Measurements from ENCODE around the gene HYI.

Gene HYI

DNA sequence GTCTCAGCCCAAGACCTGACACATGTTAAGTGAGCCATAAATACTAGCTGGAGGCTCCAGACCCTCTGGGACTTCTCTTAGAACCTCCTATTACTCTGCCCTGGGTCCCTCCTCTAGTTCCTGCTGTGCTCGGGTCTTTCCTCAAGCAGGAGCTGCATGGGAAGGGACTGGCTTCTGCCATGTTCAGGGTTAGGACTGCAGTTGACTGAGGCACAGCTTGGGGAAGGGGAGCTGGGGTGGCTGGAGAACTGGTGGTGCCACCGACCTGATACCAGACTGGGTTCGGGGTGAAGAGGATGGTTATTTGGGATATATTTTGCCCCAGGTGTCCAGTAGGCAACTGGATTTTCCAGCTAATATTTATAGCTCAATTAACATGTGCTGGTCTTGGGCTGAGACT lies 15.7 kb downstream of the HYI start:
- Histone ChIP-seq H3K4me3 (ENCODE audit: insufficient read depth, low read depth, low read length) (no peak overlapping the region), H3K27me3 (ENCODE audit: control insufficient read depth, insufficient read depth, low read length, poor library complexity, severe bottlenecking) (no peaks in the 10 kb centered on the region), H3K4me1 (ENCODE audit: control insufficient read depth, insufficient read depth, low read length) (peaks cover 26% of the 10 kb centered on the region), H3K27ac (ENCODE audit: insufficient read depth, low read depth, low read length, poor library complexity, severe bottlenecking) (no peak overlapping the region), H3K36me3 (ENCODE audit: control insufficient read depth, insufficient read depth, low read length) (peaks cover 12% of the 10 kb centered on the region), H3K9me3 (ENCODE audit: control insufficient read depth, low read length) (no peaks in the 10 kb centered on the region)
- WGBS, 2 experiments, result 89 to 95% methylated on average over 3 of the region's 3 CpGs

DNA sequence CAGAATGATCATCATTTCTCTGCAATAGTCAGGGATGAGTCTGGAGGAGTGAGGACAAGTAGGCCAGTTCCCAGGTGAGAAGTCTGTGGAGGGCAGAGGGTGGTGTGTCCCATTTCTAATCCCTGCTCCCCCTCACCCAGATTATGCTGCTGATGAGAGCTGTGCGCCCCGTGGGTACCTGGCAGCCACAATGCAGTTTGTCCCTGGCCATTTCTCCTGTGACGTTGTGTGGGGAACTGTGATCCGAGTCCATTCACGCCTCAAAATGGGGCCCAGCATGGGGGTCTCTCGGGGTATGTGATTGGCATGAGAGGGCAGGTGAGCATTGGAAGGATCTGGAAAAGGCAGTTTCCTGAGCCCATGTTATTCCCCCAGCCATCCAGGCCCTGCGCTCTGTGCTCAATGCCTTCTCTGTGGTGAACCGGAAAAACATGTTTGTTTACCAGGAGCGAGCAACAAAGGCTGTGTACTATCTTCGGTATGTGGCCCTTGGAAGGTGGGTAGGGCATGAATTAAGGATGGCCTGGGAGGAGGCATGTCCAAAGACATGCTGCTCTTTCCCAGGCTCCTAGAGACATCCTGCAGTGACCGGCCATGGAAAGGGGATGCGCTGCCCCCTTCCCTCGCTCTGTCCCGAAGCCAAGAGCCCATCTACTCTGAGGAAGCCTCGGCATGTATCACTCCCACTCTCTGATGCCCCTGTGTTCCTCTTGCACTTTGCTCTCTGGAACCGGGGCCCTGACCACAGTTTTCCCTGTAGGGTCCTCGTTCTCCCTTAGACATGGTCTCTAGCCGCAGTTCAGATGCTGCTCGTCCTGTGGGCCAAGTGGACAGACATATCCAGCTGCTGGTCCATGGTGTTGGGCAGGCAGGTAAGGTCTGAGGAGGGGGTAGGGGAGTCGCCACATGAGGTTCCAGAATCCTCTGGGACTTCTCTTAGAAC lies 16.4 kb downstream of the HYI start:
- Histone ChIP-seq H3K4me3 (ENCODE audit: insufficient read depth, low read depth, low read length) (no peak overlapping the region), H3K9me3 (ENCODE audit: control insufficient read depth, low read length) (no peaks in the 10 kb centered on the region), H3K27ac (ENCODE audit: insufficient read depth, low read depth, low read length, poor library complexity, severe bottlenecking) (peak overlapping the region; percentile 28), H3K4me1 (ENCODE audit: control insufficient read depth, insufficient read depth, low read length) (peaks cover 26% of the 10 kb centered on the region), H3K27me3 (ENCODE audit: control insufficient read depth, insufficient read depth, low read length, poor library complexity, severe bottlenecking) (no peaks in the 10 kb centered on the region), H3K36me3 (ENCODE audit: control insufficient read depth, insufficient read depth, low read length) (peaks cover 16% of the 10 kb centered on the region)
- WGBS, 2 experiments, result 94% methylated on average over 20 of the region's 20 CpGs

DNA sequence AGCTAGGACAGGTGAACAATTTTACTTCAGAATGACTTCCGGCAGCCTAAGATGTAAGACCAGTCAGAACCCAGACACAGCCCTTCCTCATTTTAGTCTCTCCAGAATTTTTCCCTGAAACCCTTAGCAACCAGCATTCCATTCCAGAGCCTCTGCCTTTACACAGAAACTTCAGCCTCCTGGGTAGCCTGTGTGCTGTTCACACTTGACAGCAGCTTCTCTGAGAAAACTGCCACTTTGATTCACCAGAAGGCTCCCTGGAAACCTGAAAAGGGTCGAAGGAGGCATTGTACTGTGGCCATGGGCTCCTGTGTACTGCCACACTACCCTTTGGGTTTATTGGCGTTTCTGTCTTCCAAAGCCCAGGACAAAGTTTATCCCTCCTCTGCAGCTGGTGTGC lies 17.4 kb downstream of the HYI start:
- Histone ChIP-seq H3K27me3 (ENCODE audit: control insufficient read depth, insufficient read depth, low read length, poor library complexity, severe bottlenecking) (no peaks in the 10 kb centered on the region), H3K4me1 (ENCODE audit: control insufficient read depth, insufficient read depth, low read length) (peaks cover 26% of the 10 kb centered on the region), H3K9me3 (ENCODE audit: control insufficient read depth, low read length) (no peaks in the 10 kb centered on the region), H3K4me3 (ENCODE audit: insufficient read depth, low read depth, low read length) (no peak overlapping the region), H3K36me3 (ENCODE audit: control insufficient read depth, insufficient read depth, low read length) (peaks cover 24% of the 10 kb centered on the region), H3K27ac (ENCODE audit: insufficient read depth, low read depth, low read length, poor library complexity, severe bottlenecking) (peak overlapping the region; percentile 71)
- 60 to 69% methylated on average over 3 of the region's 3 CpGs for WGBS, 2 experiments

DNA sequence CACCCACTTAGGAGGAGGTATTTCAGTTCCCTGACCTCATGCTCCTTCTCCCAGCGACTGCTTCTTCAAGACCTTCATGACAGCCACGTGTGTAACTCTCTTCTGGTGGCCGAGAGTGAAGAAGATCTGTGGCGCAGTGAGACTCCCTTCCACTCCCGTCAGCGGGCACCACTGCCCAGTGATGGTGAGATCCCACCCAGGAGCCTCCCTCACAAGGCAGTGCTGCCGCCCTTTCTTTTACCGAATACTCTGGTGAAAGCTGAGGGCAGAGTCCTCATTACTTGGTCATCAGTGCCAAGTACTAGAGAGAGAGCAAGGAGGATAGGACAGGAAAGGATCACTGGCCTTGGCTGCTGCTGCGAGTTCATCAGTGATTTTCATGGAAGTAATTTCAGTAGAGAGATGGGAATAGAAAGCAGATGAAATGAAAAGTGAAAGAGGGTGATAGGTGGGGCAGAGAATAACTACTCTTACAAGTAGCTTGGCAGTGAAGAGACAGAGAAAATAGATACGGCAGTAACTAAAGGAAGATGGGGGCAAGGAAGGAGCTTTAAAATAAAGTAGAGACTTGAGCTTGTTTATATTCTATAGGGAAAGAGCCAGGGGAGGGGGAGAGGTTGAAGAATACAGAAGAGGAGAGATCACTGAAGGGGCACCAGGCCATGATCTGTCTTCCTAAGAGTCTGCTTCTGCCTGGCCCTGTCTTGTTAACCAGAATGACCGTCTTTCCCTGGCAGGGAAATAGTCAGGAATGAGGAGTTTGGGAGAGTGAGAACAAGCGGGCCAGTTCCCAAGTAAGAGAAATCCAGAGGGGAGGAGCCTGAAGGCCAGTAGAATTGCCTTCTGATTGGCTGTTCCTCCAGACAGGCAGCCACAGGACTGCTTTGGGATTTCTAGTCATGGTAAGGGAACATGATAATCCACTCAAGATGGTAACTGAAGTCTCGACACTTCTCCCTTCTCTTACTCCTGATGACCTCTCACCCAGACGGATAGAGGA lies 18.3 kb downstream of the HYI start:
- peaks cover 24% of the 10 kb centered on the region for H3K36me3 ChIP-seq (ENCODE audit: control insufficient read depth, insufficient read depth, low read length)
- WGBS, 2 experiments, result 87 to 90% methylated on average over 14 of the region's 14 CpGs
- no peaks in the 10 kb centered on the region for H3K27me3 ChIP-seq (ENCODE audit: control insufficient read depth, insufficient read depth, low read length, poor library complexity, severe bottlenecking)
- H3K4me3 ChIP-seq (ENCODE audit: insufficient read depth, low read depth, low read length), result no peak overlapping the region
- H3K4me1 ChIP-seq (ENCODE audit: control insufficient read depth, insufficient read depth, low read length), result peaks cover 26% of the 10 kb centered on the region
- H3K9me3 ChIP-seq (ENCODE audit: control insufficient read depth, low read length), result no peaks in the 10 kb centered on the region
- peak overlapping the region; percentile 71 for H3K27ac ChIP-seq (ENCODE audit: insufficient read depth, low read depth, low read length, poor library complexity, severe bottlenecking)

DNA sequence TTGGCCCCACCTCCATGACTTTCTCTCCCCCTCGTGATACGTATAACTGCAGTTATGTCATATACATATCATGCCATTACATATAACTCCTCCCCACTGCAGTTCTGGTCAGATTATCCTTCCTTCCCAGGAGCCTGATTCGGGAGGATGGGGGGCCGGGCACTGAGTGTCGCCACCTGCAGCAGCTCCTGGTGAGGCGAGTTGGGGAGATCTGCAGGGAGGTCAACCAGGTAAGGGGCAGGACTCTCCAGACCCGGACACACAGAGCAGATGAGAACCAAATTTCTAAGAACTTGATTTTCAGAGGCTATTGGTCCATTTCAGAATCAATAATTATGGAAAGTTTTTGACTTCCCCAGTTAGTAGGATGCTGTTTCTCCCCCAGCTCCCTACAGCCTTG lies 19.5 kb downstream of the HYI start:
- Histone ChIP-seq H3K27ac (ENCODE audit: insufficient read depth, low read depth, low read length, poor library complexity, severe bottlenecking) (no peak overlapping the region), H3K4me3 (ENCODE audit: insufficient read depth, low read depth, low read length) (no peak overlapping the region), H3K36me3 (ENCODE audit: control insufficient read depth, insufficient read depth, low read length) (peaks cover 24% of the 10 kb centered on the region), H3K27me3 (ENCODE audit: control insufficient read depth, insufficient read depth, low read length, poor library complexity, severe bottlenecking) (no peaks in the 10 kb centered on the region), H3K9me3 (ENCODE audit: control insufficient read depth, low read length) (no peaks in the 10 kb centered on the region), H3K4me1 (ENCODE audit: control insufficient read depth, insufficient read depth, low read length) (peaks cover 26% of the 10 kb centered on the region)
- WGBS, 2 experiments, result 93 to 94% methylated on average over 7 of the region's 7 CpGs

DNA sequence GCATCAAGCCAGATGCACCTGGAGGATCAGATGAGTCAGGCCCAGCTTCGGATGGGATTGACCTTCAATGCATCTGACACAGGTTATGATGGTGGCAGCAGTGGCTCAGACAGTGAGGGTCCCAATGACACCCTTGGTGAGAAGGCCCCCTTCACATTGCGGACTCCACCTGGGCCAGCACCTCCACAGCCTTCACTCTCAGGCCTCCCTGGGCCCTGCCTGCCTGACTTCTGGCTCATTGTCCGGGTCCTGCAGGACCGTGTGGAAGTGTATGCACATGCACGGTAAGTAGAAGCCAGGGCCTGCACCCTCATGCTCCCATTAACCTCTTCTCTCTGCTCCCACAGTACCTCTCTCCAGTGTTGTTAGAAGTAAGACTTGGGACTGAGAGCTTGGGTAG lies 20.8 kb downstream of the HYI start:
- H3K4me1 ChIP-seq (ENCODE audit: control insufficient read depth, insufficient read depth, low read length), result peaks cover 26% of the 10 kb centered on the region
- WGBS, 2 experiments, result 95 to 96% methylated on average over 5 of the region's 5 CpGs
- no peaks in the 10 kb centered on the region for H3K9me3 ChIP-seq (ENCODE audit: control insufficient read depth, low read length)
- no peak overlapping the region for H3K4me3 ChIP-seq (ENCODE audit: insufficient read depth, low read depth, low read length)
- no peaks in the 10 kb centered on the region for H3K27me3 ChIP-seq (ENCODE audit: control insufficient read depth, insufficient read depth, low read length, poor library complexity, severe bottlenecking)
- no peak overlapping the region for H3K27ac ChIP-seq (ENCODE audit: insufficient read depth, low read depth, low read length, poor library complexity, severe bottlenecking)
- H3K36me3 ChIP-seq (ENCODE audit: control insufficient read depth, insufficient read depth, low read length), result peaks cover 28% of the 10 kb centered on the region

DNA sequence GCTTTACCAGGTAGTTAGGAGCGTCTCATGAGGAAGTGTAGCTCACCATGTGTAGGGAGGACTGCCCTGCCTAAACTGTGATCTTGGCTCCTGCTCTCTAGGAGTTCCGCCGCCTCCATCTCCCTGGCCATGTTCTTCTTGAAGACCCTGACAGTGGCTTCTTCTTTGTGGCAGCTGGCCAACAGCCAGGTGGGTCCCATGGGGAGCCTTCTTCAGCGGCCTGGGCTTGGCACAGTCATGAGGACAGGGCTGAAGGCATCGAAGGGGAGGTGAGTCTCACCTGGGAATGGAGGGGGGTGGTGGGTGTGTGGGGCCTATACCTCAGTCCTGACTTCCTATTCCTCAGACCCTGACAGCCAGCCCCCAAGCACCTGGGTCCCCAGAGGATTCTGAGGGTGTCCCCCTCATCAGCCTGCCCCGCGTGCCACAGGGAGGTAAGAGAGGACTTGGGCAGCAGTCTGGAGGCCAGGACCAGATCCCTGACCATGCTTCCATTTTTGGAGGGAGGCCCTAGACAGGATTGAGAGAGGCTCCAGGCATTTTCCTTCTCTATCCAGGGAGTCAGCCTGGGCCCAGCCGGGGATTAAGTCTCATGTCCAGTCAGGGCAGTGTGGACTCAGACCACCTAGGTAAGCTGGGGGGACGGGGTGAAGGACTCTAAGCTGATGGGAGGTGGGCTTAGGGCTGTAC lies 21.4 kb downstream of the HYI start:
- Histone ChIP-seq H3K36me3 (ENCODE audit: control insufficient read depth, insufficient read depth, low read length) (peaks cover 34% of the 10 kb centered on the region), H3K27me3 (ENCODE audit: control insufficient read depth, insufficient read depth, low read length, poor library complexity, severe bottlenecking) (no peaks in the 10 kb centered on the region), H3K4me1 (ENCODE audit: control insufficient read depth, insufficient read depth, low read length) (peaks cover 22% of the 10 kb centered on the region), H3K4me3 (ENCODE audit: insufficient read depth, low read depth, low read length) (no peak overlapping the region), H3K27ac (ENCODE audit: insufficient read depth, low read depth, low read length, poor library complexity, severe bottlenecking) (no peak overlapping the region), H3K9me3 (ENCODE audit: control insufficient read depth, low read length) (no peaks in the 10 kb centered on the region)
- WGBS, 2 experiments, result 93 to 96% methylated on average over 8 to 9 of the region's 9 CpGs

DNA sequence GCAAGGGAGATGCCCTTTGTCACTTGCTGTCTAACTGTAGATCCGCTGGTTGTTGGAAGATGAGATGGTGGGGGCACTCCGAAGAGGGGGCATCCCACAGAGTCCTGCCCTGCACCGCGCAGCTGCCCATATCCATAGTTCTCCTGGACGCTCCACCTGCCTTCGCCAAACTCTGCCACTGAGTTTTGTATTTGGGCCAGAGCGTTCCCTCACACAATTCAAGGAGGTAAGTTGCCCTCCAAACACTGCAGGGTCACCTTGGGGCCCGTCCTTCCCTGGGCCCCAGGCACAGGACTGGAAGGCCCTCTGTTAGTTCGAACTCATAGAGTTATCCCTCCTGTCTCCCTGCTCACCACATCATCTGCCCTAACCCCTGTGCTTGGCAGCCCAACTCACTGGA lies 22.1 kb downstream of the HYI start:
- Histone ChIP-seq H3K4me3 (ENCODE audit: insufficient read depth, low read depth, low read length) (no peak overlapping the region), H3K9me3 (ENCODE audit: control insufficient read depth, low read length) (no peaks in the 10 kb centered on the region), H3K27me3 (ENCODE audit: control insufficient read depth, insufficient read depth, low read length, poor library complexity, severe bottlenecking) (no peaks in the 10 kb centered on the region), H3K36me3 (ENCODE audit: control insufficient read depth, insufficient read depth, low read length) (peaks cover 39% of the 10 kb centered on the region), H3K4me1 (ENCODE audit: control insufficient read depth, insufficient read depth, low read length) (peaks cover 16% of the 10 kb centered on the region), H3K27ac (ENCODE audit: insufficient read depth, low read depth, low read length, poor library complexity, severe bottlenecking) (no peak overlapping the region)
- WGBS, 2 experiments, result 93 to 94% methylated on average over 9 of the region's 9 CpGs

DNA sequence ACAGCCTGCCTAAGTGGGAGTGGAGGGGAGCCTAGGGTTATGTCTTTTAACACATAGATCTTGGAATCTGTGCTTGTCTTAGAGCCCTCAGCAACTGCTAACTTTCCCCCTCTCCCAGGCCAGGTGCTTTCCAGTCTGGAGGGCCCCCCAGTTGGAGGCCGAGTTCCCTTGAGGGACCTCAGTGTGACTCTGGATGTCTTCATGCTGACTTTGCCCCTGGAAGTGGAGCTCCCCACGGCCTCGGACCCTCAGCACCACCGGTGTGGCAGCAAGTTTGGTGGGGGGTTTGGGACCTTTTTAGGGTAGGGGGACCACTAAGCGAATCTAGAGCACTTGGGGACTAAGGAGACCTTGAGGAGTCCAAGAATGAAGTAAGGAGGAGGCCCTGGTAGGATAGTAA lies 22.9 kb downstream of the HYI start:
- Histone ChIP-seq H3K9me3 (ENCODE audit: control insufficient read depth, low read length) (no peaks in the 10 kb centered on the region), H3K4me1 (ENCODE audit: control insufficient read depth, insufficient read depth, low read length) (peaks cover 7% of the 10 kb centered on the region), H3K36me3 (ENCODE audit: control insufficient read depth, insufficient read depth, low read length) (peaks cover 43% of the 10 kb centered on the region), H3K4me3 (ENCODE audit: insufficient read depth, low read depth, low read length) (no peak overlapping the region), H3K27ac (ENCODE audit: insufficient read depth, low read depth, low read length, poor library complexity, severe bottlenecking) (no peak overlapping the region), H3K27me3 (ENCODE audit: control insufficient read depth, insufficient read depth, low read length, poor library complexity, severe bottlenecking) (no peaks in the 10 kb centered on the region)
- WGBS, 2 experiments, result 94 to 96% methylated on average over 5 of the region's 5 CpGs

Data from ectodermal cell (in vitro differentiated cells).